Panc1 (cell line): ENCODE measurements around the gene PARS2. TPM values are rescaled to one million over a fixed set of nuclear protein-coding genes. Genes with fewer than 3 reads are reported as not detected.

ENCODE experiments used
- ATAC-seq: fragments of 200-7000 bp; cut with Tn5 transposase; 2 replicates; pipeline ENCODE4 v1.9.1; 2020; ENCODE audit warnings: mild to moderate bottlenecking, moderate library complexity
- BruUV-seq: library from RNA; stranded (reverse); fragments of 400-500 nt; replicated peaks from 2 replicates; lab custom pipeline; 2021; lab: Mats Ljungman, UMichigan
- CTCF ChIA-PET: fragments of 300-600 bp; sonication (Branson Sonifier 250); formaldehyde crosslinking; loops from one replicate; lab custom pipeline; 2022; ENCODE audit warnings: antibody characterized with exemption; lab: Charles Lee
- POLR2A ChIA-PET: fragments of 300-600 bp; sonication (Branson Sonifier 250); formaldehyde crosslinking; loops from one replicate; lab custom pipeline; 2022; ENCODE audit warnings: antibody characterized with exemption; lab: Charles Lee
- DNase-seq: peaks from one replicate; pipeline ENCODE4 v3.0.0-alpha.2; 2010; ENCODE audit warnings: low read depth, low spot score
- H3K27ac ChIP-seq: 2 replicates; pipeline ENCODE4 v1.5.1; 2011; ENCODE audit warnings: mild to moderate bottlenecking, low read length, inconsistent platforms
- H3K27me3 ChIP-seq: fragments of 200-500 bp; sonication (Bioruptor generic); 2 replicates; pipeline ENCODE4 v1.6.0; 2014; ENCODE audit warnings: low read length, inconsistent platforms; ENCODE audit not compliant: control insufficient read depth, insufficient read depth
- H3K36me3 ChIP-seq: fragments of 200-500 bp; sonication (Bioruptor generic); 2 replicates; pipeline ENCODE4 v1.5.1; 2014; ENCODE audit warnings: inconsistent platforms, mild to moderate bottlenecking, low read length, moderate library complexity; ENCODE audit not compliant: control insufficient read depth, insufficient read depth
- H3K4me1 ChIP-seq: 2 replicates; pipeline ENCODE4 v1.5.1; 2011; ENCODE audit warnings: inconsistent platforms, mild to moderate bottlenecking, low read length, moderate library complexity; ENCODE audit not compliant: control insufficient read depth, insufficient read depth
- H3K4me3 ChIP-seq, 2 experiments: 2 replicates each; pipeline ENCODE4 v1.5.1; 2011 to 2012; ENCODE audit warnings: low read depth in 2 of 2, low read length in 2 of 2, mild to moderate bottlenecking in 2 of 2, inconsistent platforms in 1 of 2, moderate library complexity in 1 of 2
- H3K9me3 ChIP-seq: fragments of 200-500 bp; sonication (Bioruptor generic); 2 replicates; pipeline ENCODE4 v1.5.1; 2014; ENCODE audit warnings: low read depth, mild to moderate bottlenecking, inconsistent platforms, low read length, moderate library complexity; ENCODE audit not compliant: control insufficient read depth, insufficient read depth
- CTCF ChIP-seq: fragments of 450-650 bp; IDR thresholded peaks from 2 replicates; pipeline ENCODE4 v1.5.1; 2017; ENCODE audit warnings: mild to moderate bottlenecking
- POLR2AphosphoS5 ChIP-seq: IDR thresholded peaks from 2 replicates; pipeline ENCODE4 v1.6.1; 2012; ENCODE audit warnings: mild to moderate bottlenecking, low read depth, low read length, moderate library complexity
- REST ChIP-seq, 2 experiments: IDR thresholded peaks; 2 replicates each; pipeline ENCODE4 v1.6.1; 2011 to 2012; ENCODE audit warnings: low read depth in 2 of 2, control low read depth in 1 of 2, low read length in 1 of 2, mild to moderate bottlenecking in 1 of 2, moderate library complexity in 1 of 2; ENCODE audit not compliant: insufficient read depth in 1 of 2
- SIN3A ChIP-seq: IDR thresholded peaks from 2 replicates; pipeline ENCODE4 v1.6.1; 2012; ENCODE audit warnings: low read depth, mild to moderate bottlenecking, low read length, moderate library complexity, borderline replicate concordance; ENCODE audit not compliant: insufficient read depth
- TCF7L2 ChIP-seq: IDR thresholded peaks from 2 replicates; pipeline ENCODE4 v1.6.1; 2011; ENCODE audit warnings: mild to moderate bottlenecking, low read depth, low read length, inconsistent platforms
- in situ Hi-C: cut with HindIII; loops from 2 replicates; pipeline ENCODE4 v1.10.0; 2016; ENCODE audit warnings: low sequenced_read_pairs, low pct_unique_long_range_greater_than_20kb
- intact Hi-C: fragments of 100-400 bp; cut with micrococcal nuclease; formaldehyde crosslinking; loops from one replicate; pipeline ENCODE4 v1.10.0; 2022; ENCODE audit not compliant: unreplicated experiment
- total RNA-seq: library from RNA; stranded (reverse); gene quantifications from one replicate; pipeline ENCODE4 v1.2.1, GENCODE V29; 2021; ENCODE audit not compliant: unreplicated experiment

The PARS2 gene
- total RNA-seq, 1 experiment from 2014 or later = 4.4 TPM

- Histone ChIP-seq H3K4me3 (no peak overlapping the region), H3K36me3 (peaks cover 2% of the 10 kb centered on the region; the same call in 1 of the 2 replicates), H3K9me3 (no peaks in the 10 kb centered on the region), H3K27ac (no peak overlapping the region), H3K4me1 (peaks cover 3% of the 10 kb centered on the region; the same call in 1 of the 2 replicates), H3K27me3 (no peaks in the 10 kb centered on the region)
- no TSS peak for BruUV-seq
- ATAC-seq (no peak), DNase-seq (no peak)
- TF ChIP-seq REST (IDR thresholded peaks at IDR 0.05; ENCODE audit: insufficient read depth in 1 of 2, low read depth in 2 of 2, low read length in 1 of 2) = no peak
- no peak for TF ChIP-seq POLR2AphosphoS5
- no peak for TF ChIP-seq TCF7L2
- no peak for TF ChIP-seq SIN3A
- no peak for TF ChIP-seq CTCF
- POLR2A ChIA-PET = no interaction called here
- in situ Hi-C loops = no loop called here
- intact Hi-C loops = no loop called here
- CTCF ChIA-PET = interaction anchor here (0.6 kb wide), 1 partner anchor 686 kb away, joined by 3 read pairs; no protein-coding TSS in a partner anchor
Measured at GRCh38 chr1:54767526-54767925, 3.2 kb upstream of the PARS2 start.

GRCh38 chr1:54766726-54767125 is 2.4 kb upstream of the PARS2 start:
- H3K9me3 ChIP-seq = no peaks in the 10 kb centered on the region
- H3K27me3 ChIP-seq = no peaks in the 10 kb centered on the region
- ChIA-PET POLR2A (no interaction called here), CTCF (interaction anchor here (0.6 kb wide), 1 partner anchor 685 kb away, joined by 3 read pairs; no protein-coding TSS in a partner anchor)
- peaks cover 3% of the 10 kb centered on the region; the same call in 1 of the 2 replicates for H3K4me1 ChIP-seq
- intact Hi-C loops (no loop called here), in situ Hi-C loops (no loop called here)
- ATAC-seq (no peak), DNase-seq (no peak)
- TF ChIP-seq TCF7L2 (no peak), SIN3A (no peak), CTCF (no peak), POLR2AphosphoS5 (no peak), REST (IDR thresholded peaks at IDR 0.05; ENCODE audit: insufficient read depth in 1 of 2, low read depth in 2 of 2, low read length in 1 of 2) (no peak)
- no TSS peak for BruUV-seq
- no peak overlapping the region for H3K27ac ChIP-seq
- H3K36me3 ChIP-seq = peaks cover 2% of the 10 kb centered on the region; the same call in 1 of the 2 replicates
- no peak overlapping the region for H3K4me3 ChIP-seq
